HepG2 (cell line): ENCODE results near the gene CUL9. TPM values are rescaled to one million over a fixed set of nuclear protein-coding genes. Genes with fewer than 3 reads are reported as not detected.

Source experiments
- ATF2 ChIP-seq: sonication (generic); formaldehyde crosslinking; IDR thresholded peaks from 2 replicates; pipeline ENCODE4 v1.4.0; 2020; ENCODE audit warnings: missing genetic modification reagents
- CEBPB ChIP-seq: IDR thresholded peaks from 2 replicates; pipeline ENCODE4 v1.6.1; 2011; ENCODE audit warnings: low read depth, low read length, improper control_type of control experiment, borderline replicate concordance
- CENPX ChIP-seq: sonication (generic); formaldehyde crosslinking; IDR thresholded peaks from 2 replicates; pipeline ENCODE4 v1.9.0; 2021; ENCODE audit warnings: mild to moderate bottlenecking, missing genetic modification reagents, moderate library complexity
- ETS1 ChIP-seq: sonication (generic); formaldehyde crosslinking; IDR thresholded peaks from 2 replicates; pipeline ENCODE4 v1.4.0; 2020; ENCODE audit warnings: missing genetic modification reagents
- HCFC1 ChIP-seq: fragments of 150-350 bp; IDR thresholded peaks from 2 replicates; pipeline ENCODE4 v1.6.1; 2014; ENCODE audit warnings: low read depth, low read length
- HDAC6 ChIP-seq: fragments of 200-600 bp; sonication (generic); IDR thresholded peaks from 2 replicates; pipeline ENCODE4 v1.7.0; 2017; ENCODE audit warnings: mild to moderate bottlenecking, antibody characterized with exemption, low read length, low read depth
- HINFP ChIP-seq: sonication (generic); formaldehyde crosslinking; IDR thresholded peaks from 2 replicates; pipeline ENCODE4 v1.4.0; 2020; ENCODE audit warnings: low read depth, mild to moderate bottlenecking, missing genetic modification reagents
- JUND ChIP-seq: sonication (generic); formaldehyde crosslinking; IDR thresholded peaks from 2 replicates; pipeline ENCODE4 v1.8.0; 2022; ENCODE audit warnings: mild to moderate bottlenecking, missing genetic modification reagents
- KAT2B ChIP-seq: fragments of 150-350 bp; IDR thresholded peaks from 2 replicates; pipeline ENCODE4 v1.6.1; 2014; ENCODE audit warnings: low read depth, low read length, borderline replicate concordance
- KAT8 ChIP-seq: IDR thresholded peaks from 2 replicates; pipeline ENCODE4 v1.6.1; 2016; ENCODE audit warnings: missing genetic modification reagents, missing compliant biosample characterization
- KDM4B ChIP-seq: sonication (generic); formaldehyde crosslinking; IDR thresholded peaks from 2 replicates; pipeline ENCODE4 v1.4.0; 2020; ENCODE audit warnings: missing genetic modification reagents
- NR2F1 ChIP-seq, 2 experiments: fragments of 450-650 bp in 1 of 2; formaldehyde crosslinking in 1 of 2; IDR thresholded peaks; 2 replicates each; pipeline versions ENCODE4 v1.5.0 to v1.6.1; 2016 to 2020; ENCODE audit warnings: mild to moderate bottlenecking in 1 of 2, missing compliant biosample characterization in 1 of 2, missing genetic modification reagents in 1 of 2, moderate library complexity in 1 of 2
- PAX8 ChIP-seq: sonication (generic); formaldehyde crosslinking; IDR thresholded peaks from 2 replicates; pipeline ENCODE4 v1.8.0; 2022; ENCODE audit warnings: mild to moderate bottlenecking, missing genetic modification reagents, borderline replicate concordance
- PHF5A ChIP-seq: IDR thresholded peaks from one replicate; pipeline ENCODE4 v1.6.1; 2018; ENCODE audit warnings: low read depth, missing genetic modification reagents; ENCODE audit not compliant: unreplicated experiment
- POLR2A ChIP-seq, 2 experiments: IDR thresholded peaks; 2 replicates each; pipeline ENCODE4 v1.6.1; 2011; ENCODE audit warnings: low read depth in 2 of 2, low read length in 2 of 2, mild to moderate bottlenecking in 1 of 2, moderate library complexity in 1 of 2; ENCODE audit not compliant: insufficient read depth in 1 of 2
- RCOR2 ChIP-seq: IDR thresholded peaks from 2 replicates; pipeline ENCODE4 v1.6.1; 2016; ENCODE audit warnings: missing biosample characterization, missing genetic modification reagents
- REXO4 ChIP-seq: sonication (generic); formaldehyde crosslinking; IDR thresholded peaks from 2 replicates; pipeline ENCODE4 v1.8.0; 2022; ENCODE audit warnings: missing genetic modification reagents, mild to moderate bottlenecking, borderline replicate concordance
- SMARCE1 ChIP-seq: fragments of 450-650 bp; IDR thresholded peaks from 2 replicates; pipeline ENCODE4 v1.6.1; 2017; ENCODE audit warnings: borderline replicate concordance
- SSRP1 ChIP-seq: IDR thresholded peaks from 2 replicates; pipeline ENCODE4 v1.6.1; 2016; ENCODE audit warnings: control low read depth
- TAF1 ChIP-seq: sonication (generic); formaldehyde crosslinking; IDR thresholded peaks from 2 replicates; pipeline ENCODE4 v1.4.0; 2020; ENCODE audit warnings: missing genetic modification reagents
- THAP7 ChIP-seq: sonication (generic); formaldehyde crosslinking; IDR thresholded peaks from 2 replicates; pipeline ENCODE4 v1.8.1; 2023; ENCODE audit warnings: mild to moderate bottlenecking, missing genetic modification reagents
- ZBTB7B ChIP-seq: sonication (generic); formaldehyde crosslinking; IDR thresholded peaks from 2 replicates; pipeline ENCODE4 v1.4.0; 2020; ENCODE audit warnings: missing genetic modification reagents
- ZNF235 ChIP-seq: sonication (generic); formaldehyde crosslinking; IDR thresholded peaks from 2 replicates; pipeline ENCODE4 v1.8.1; 2023; ENCODE audit warnings: mild to moderate bottlenecking, missing genetic modification reagents, borderline replicate concordance
- ZNF562 ChIP-seq: sonication (generic); formaldehyde crosslinking; IDR thresholded peaks from 2 replicates; pipeline ENCODE4 v1.8.0; 2022; ENCODE audit warnings: missing genetic modification reagents, borderline replicate concordance
- ZNF678 ChIP-seq: sonication (generic); formaldehyde crosslinking; IDR thresholded peaks from 2 replicates; pipeline ENCODE4 v1.4.0; 2020; ENCODE audit warnings: mild to moderate bottlenecking, missing genetic modification reagents
- polyA plus RNA-seq, 8 experiments: library from polyadenylated mRNA; depleted of rRNA in 3 of 8; stranded (reverse) in 7 of 8; unstranded in 1 of 8; fragments of >200 nt; fragmentation: Illumina TruSeq in 4 of 8; extraction: Trizol in 4 of 8; gene quantifications; 2 replicates each; pipeline versions ENCODE4 v1.2.1 to v1.2.3, GENCODE V29; 2011 to 2016; ENCODE audit warnings: low read depth in 4 of 8, missing spikeins in 1 of 8, mixed read lengths in 1 of 8; ENCODE audit not compliant: insufficient read depth in 1 of 8
- total RNA-seq, 5 experiments: library from RNA; depleted of rRNA; stranded (reverse); fragments of >200 nt; fragmentation: Illumina TruSeq; extraction: Trizol; gene quantifications; 2 replicates each; pipeline ENCODE4 v1.2.3, GENCODE V29; 2016; ENCODE audit warnings: low read depth in 1 of 5

CUL9 gene
- total and polyA plus RNA-seq, 2 of the 13 experiments (the other 11 are each of a cell fraction or from before 2014, with no cell fraction given), result 11.4 to 13.7 TPM

GRCh38 chr6:43181942-43182860 lies at the start of gene CUL9 (continued):
- TF ChIP-seq KAT8 (CRISPR knock-in tag) (peak; percentile 99), ZBTB7B (CRISPR knock-in tag) (peak; percentile 75; the same call in 1 of the 2 replicates), ZNF678 (CRISPR knock-in tag) (0 out of 2 replicates have a peak, but pooled peaks have one; percentile 85), KAT2B (no peak), ATF2 (CRISPR knock-in tag) (peak; percentile 73; the same call in 1 of the 2 replicates), NR2F1 (CRISPR knock-in tag; IDR thresholded peaks at IDR 0.05) (peak in 1 of 2 experiments; percentile 46; a peak in 1 of 4 replicates), REXO4 (CRISPR knock-in tag) (no peak), SSRP1 (no peak), RCOR2 (CRISPR knock-in tag) (peak; percentile 52), HINFP (no peak), PHF5A (CRISPR knock-in tag) (no peak), POLR2A (IDR thresholded peaks at IDR 0.05; ENCODE audit: insufficient read depth in 1 of 2, low read depth in 2 of 2, low read length in 2 of 2) (peak; percentile 62 to 86; a peak in 3 of 4 replicates), KDM4B (CRISPR knock-in tag) (peak; percentile 40; the same call in 1 of the 2 replicates), JUND (no peak), HDAC6 (no peak), ZNF562 (CRISPR knock-in tag) (no peak), TAF1 (CRISPR knock-in tag) (peak; percentile 86), THAP7 (peak; percentile 96), CENPX (no peak), SMARCE1 (no peak), ZNF235 (CRISPR knock-in tag) (0 out of 2 replicates have a peak, but pooled peaks have one; percentile 69), PAX8 (CRISPR knock-in tag) (0 out of 2 replicates have a peak, but pooled peaks have one; percentile 90), ETS1 (CRISPR knock-in tag) (0 out of 2 replicates have a peak, but pooled peaks have one; percentile 63), HCFC1 (peak; percentile 31; the same call in 1 of the 2 replicates), CEBPB (no peak)
